Osteocyte (in vitro differentiated cells): ENCODE results near the gene STX18. TPM values are rescaled to one million over a fixed set of nuclear protein-coding genes. Genes with fewer than 3 reads are reported as not detected.

ENCODE experiments used
- DNase-seq: peaks from one replicate; pipeline ENCODE4 v3.0.0; 2021; ENCODE audit warnings: mixed read lengths; ENCODE audit not compliant: unreplicated experiment; ENCODE audit errors: extremely low spot score
- H3K27ac Mint-ChIP-seq: one replicate; pipeline ENCODE4 v1.8.0; 2021; ENCODE audit warnings: mild to moderate bottlenecking, mixed read lengths; ENCODE audit not compliant: unreplicated experiment
- H3K27me3 Mint-ChIP-seq: one replicate; pipeline ENCODE4 v1.8.0; 2021; ENCODE audit warnings: mixed read lengths; ENCODE audit not compliant: unreplicated experiment
- H3K36me3 Mint-ChIP-seq: one replicate; pipeline ENCODE4 v1.8.0; 2021; ENCODE audit warnings: mixed read lengths; ENCODE audit not compliant: unreplicated experiment
- H3K4me1 Mint-ChIP-seq: one replicate; pipeline ENCODE4 v1.8.0; 2021; ENCODE audit warnings: mixed read lengths; ENCODE audit not compliant: unreplicated experiment
- H3K4me3 Mint-ChIP-seq: one replicate; pipeline ENCODE4 v1.8.0; 2021; ENCODE audit warnings: mild to moderate bottlenecking, moderate library complexity, mixed read lengths; ENCODE audit not compliant: unreplicated experiment
- H3K9me3 Mint-ChIP-seq: one replicate; pipeline ENCODE4 v1.8.0; 2021; ENCODE audit warnings: mixed read lengths; ENCODE audit not compliant: unreplicated experiment
- total RNA-seq: library from RNA; stranded (reverse); gene quantifications from 2 replicates; pipeline ENCODE4 v1.2.1, GENCODE V29; 2021
- TF ChIP-seq, protein P1 (sequence below): fragments of 200-600 bp; sonication (generic); IDR thresholded peaks from 2 replicates; pipeline ENCODE4 v1.5.0; 2021; ENCODE audit warnings: antibody characterized with exemption, mild to moderate bottlenecking, moderate library complexity

Gene STX18
- total RNA-seq, 1 donor from 2014 or later: 26.7 TPM

DNA sequence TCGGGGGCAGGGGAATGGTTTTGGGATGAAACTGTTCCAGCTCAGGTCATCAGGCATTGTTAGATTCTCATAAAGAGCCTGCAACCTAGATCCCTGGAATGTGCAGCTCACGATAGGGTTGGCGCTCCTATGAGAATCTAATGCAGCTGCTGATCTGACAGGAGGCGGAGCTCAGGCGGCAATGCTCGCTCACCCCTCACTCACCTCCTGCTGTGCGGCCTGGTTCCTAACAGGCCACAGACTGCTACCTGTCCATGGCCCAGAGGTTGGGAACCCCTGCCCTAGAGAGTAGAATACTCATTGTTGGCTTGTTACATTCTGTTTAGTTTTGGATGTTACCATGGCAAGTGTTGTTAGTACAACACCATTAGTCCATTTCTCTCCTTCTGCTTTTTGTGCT lies 40.8 kb upstream of the STX18 start:
- no peaks in the 10 kb centered on the region for H3K27me3 Mint-ChIP-seq
- H3K4me1 Mint-ChIP-seq: peaks cover 9% of the 10 kb centered on the region

DNA sequence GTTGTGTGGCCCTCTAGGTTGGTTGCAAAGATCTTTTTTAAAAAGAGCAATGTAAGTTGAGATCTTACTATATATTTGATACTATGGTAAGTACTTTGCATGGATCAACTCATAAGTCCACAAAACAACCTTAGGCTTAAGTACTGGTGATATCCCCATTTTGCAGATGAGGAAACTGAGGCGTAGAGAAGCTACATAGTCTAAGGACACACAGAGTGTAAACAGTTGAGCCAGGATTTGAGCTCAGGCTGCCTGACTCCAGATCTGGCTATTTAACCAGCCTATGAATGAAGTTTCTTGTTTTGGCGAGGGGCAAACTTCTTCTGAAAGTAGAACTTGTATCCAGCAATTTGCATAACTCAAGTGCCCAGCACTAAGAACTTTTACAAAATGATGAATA lies 38.6 kb upstream of the STX18 start:
- H3K27ac Mint-ChIP-seq: no peak overlapping the region
- TF ChIP-seq, protein P1, sequence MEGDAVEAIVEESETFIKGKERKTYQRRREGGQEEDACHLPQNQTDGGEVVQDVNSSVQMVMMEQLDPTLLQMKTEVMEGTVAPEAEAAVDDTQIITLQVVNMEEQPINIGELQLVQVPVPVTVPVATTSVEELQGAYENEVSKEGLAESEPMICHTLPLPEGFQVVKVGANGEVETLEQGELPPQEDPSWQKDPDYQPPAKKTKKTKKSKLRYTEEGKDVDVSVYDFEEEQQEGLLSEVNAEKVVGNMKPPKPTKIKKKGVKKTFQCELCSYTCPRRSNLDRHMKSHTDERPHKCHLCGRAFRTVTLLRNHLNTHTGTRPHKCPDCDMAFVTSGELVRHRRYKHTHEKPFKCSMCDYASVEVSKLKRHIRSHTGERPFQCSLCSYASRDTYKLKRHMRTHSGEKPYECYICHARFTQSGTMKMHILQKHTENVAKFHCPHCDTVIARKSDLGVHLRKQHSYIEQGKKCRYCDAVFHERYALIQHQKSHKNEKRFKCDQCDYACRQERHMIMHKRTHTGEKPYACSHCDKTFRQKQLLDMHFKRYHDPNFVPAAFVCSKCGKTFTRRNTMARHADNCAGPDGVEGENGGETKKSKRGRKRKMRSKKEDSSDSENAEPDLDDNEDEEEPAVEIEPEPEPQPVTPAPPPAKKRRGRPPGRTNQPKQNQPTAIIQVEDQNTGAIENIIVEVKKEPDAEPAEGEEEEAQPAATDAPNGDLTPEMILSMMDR: no peak
- no peaks in the 10 kb centered on the region for H3K27me3 Mint-ChIP-seq
- DNase-seq: no peak
- no peaks in the 10 kb centered on the region for H3K9me3 Mint-ChIP-seq
- peaks cover 9% of the 10 kb centered on the region for H3K4me1 Mint-ChIP-seq
- peaks cover 5% of the 10 kb centered on the region for H3K36me3 Mint-ChIP-seq
- H3K4me3 Mint-ChIP-seq: no peak overlapping the region

More for the DNA sequence above, 40.8 kb upstream of the STX18 start:
- peaks cover 9% of the 10 kb centered on the region for H3K9me3 Mint-ChIP-seq
- peaks cover 11% of the 10 kb centered on the region for H3K36me3 Mint-ChIP-seq
- no peak overlapping the region for H3K27ac Mint-ChIP-seq
- TF ChIP-seq, protein P1: no peak
- no peak for DNase-seq
- no peak overlapping the region for H3K4me3 Mint-ChIP-seq

DNA sequence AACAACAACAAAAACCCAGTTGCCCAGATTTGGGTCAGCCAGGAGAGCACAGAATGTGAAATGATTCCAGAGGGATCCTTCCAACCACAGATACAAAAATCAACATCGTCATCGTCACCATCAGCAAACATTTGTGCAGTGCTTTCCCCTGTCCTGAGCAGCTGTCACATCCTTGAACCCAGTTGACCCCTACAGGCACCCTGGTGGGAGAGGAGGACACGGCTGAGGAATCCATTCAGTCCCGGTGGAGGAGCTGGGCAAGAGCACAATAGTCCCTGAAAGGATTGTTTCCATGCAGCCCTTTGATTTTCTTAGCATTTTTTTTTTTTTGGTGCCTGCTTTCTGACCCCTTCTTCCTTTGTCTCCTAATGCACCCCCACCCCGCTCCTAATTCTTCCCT lies 37.1 kb upstream of the STX18 start:
- Mint-ChIP-seq H3K27me3 (no peaks in the 10 kb centered on the region), H3K9me3 (no peaks in the 10 kb centered on the region), H3K4me3 (no peak overlapping the region), H3K4me1 (peaks cover 8% of the 10 kb centered on the region), H3K36me3 (peaks cover 5% of the 10 kb centered on the region), H3K27ac (no peak overlapping the region)
- TF ChIP-seq, protein P1: no peak
- DNase-seq: no peak

DNA sequence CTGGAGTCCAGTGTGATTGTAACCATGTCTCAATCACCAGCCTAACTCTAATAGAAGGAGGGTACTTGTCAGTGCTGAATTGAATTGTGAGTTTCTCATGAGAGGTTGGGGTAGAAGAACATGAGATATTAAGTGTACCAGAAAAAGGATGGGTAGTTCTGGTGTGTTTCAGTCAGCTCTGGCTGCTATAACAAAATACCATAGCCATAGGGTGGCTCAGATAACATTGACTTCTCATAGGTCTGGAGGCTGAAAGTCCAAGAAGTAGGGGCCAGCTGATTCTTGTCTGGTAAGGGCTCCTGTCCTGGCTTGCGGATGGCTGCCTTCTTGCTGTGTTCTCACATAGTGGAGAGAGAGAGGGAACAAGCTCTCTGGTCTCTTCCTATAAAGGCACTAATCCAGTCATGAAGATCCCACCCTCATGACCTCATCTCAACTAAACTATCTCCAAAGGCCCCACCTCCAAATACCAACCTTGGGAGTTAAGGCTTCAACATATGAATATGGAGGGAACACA lies 35.6 kb upstream of the STX18 start:
- no peak for DNase-seq
- Mint-ChIP-seq H3K9me3 (no peaks in the 10 kb centered on the region), H3K4me3 (no peak overlapping the region), H3K27me3 (no peaks in the 10 kb centered on the region), H3K4me1 (peaks cover 8% of the 10 kb centered on the region), H3K36me3 (peaks cover 2% of the 10 kb centered on the region), H3K27ac (no peak overlapping the region)
- TF ChIP-seq, protein P1: no peak

DNA sequence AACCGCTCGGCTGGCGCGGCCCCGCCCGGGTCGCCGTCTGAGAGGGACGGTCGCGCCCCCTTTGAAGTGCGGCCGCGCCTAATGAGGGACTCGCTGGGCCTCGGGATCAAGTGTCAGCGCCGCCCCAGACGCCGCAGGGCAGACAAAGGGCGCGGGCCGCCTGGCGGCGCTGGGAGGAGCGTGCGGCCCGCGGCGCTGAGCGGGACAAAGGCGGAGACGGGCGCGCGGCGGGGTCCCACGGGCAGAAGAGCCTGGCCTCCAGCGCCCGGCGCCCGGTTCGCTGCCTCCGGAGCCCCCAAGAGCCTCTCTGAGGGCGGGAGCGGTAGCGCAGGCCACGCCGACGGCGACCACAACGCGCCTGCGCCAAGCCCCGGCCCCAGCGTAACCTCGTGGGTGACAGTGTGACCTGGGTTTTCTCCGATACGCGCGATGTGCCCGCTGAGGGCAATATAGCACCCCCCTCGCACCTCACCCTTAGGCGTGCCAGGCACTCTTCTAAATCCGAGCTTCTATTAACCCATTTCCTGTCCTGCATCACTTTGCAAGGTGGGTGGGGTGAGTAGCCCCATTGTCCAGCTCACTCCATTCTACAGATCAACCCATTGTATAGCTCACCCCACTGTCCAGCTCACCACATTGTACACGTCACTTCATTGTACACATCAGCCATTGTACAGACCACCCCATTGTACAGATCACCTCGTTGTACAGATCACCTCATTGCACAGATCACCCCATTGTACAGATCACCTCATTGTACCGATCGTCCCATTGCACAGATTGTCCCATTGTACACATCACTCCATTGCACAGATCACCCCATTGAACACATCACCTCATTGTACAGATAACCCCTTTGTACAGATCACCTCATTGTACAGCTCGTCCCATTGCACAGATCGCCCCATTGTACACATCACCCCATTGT lies 33.7 kb upstream of the STX18 start:
- Mint-ChIP-seq H3K4me3 (peak overlapping the region; percentile 76), H3K9me3 (no peaks in the 10 kb centered on the region), H3K4me1 (peaks cover 8% of the 10 kb centered on the region), H3K27me3 (no peaks in the 10 kb centered on the region), H3K27ac (peak overlapping the region; percentile 36), H3K36me3 (peaks cover 2% of the 10 kb centered on the region)
- no peak for DNase-seq
- TF ChIP-seq, protein P1: peak; percentile 49
